NOMO-1 (cell line): ENCODE data around the gene MAPK11.

Experiments used
- DNase-seq, 2 experiments: peaks; one replicate each; lab custom pipeline; 2025; ENCODE audit not compliant: unreplicated experiment in 2 of 2; lab: John Stamatoyannopoulos, UW

MAPK11 gene

DNA sequence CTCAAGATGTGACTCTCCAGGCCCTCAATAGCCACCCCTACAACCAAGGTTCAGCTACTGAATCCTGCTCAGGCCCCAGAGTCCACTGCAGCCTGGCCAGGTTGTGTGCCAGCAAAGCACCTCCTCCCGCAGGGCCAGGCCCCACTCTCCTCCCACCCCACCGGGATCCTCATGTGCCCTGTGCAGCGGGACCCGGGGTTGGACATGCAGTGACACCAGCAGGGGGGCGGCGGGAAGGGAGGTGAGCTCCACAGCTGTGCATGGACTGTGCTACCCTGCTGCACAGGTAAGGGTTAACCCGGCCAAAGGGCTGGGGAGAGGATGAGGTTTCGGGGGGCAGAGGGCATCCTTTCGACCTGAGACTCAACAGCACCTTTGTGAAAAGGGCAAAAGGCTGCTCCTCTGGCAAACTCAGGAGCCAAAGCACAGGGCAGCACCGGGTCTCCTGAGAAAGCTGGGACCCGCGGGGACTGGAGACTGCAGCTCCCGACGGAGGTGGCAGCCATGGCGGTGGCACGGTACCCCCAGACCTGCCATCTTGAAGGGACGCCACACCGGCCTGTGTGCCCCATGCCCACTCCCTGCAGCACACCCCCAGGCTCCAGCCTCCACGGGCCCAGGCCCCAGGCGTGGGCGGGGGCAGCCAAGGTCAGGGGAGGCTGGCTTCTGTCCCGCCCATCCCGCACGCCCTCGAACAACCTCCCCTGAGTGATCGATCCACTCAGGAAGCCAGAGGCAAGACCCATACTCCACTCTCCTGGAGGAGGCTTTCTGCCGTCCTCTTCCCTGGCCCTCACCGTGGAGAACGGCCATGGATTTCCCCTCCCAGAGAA lies 26.7 kb upstream of the MAPK11 start:
- no peak for DNase-seq

DNA sequence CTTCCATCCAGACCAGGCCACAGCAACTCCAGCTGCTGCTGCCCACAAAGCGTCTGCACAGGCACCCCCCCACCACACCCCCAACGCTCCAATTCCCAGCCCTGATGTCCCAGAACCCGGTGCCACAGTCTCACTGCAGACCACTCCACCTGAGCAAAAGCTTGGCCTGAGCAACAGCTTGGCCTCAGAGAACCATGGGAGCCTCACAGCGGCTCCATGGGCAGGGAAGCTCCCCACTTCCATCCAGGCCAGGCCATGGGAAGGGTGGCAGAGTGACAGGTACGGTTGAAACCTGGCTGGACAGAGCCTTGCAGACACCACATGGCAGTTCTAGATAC lies 24.1 kb upstream of the MAPK11 start:
- no peak for DNase-seq

DNA sequence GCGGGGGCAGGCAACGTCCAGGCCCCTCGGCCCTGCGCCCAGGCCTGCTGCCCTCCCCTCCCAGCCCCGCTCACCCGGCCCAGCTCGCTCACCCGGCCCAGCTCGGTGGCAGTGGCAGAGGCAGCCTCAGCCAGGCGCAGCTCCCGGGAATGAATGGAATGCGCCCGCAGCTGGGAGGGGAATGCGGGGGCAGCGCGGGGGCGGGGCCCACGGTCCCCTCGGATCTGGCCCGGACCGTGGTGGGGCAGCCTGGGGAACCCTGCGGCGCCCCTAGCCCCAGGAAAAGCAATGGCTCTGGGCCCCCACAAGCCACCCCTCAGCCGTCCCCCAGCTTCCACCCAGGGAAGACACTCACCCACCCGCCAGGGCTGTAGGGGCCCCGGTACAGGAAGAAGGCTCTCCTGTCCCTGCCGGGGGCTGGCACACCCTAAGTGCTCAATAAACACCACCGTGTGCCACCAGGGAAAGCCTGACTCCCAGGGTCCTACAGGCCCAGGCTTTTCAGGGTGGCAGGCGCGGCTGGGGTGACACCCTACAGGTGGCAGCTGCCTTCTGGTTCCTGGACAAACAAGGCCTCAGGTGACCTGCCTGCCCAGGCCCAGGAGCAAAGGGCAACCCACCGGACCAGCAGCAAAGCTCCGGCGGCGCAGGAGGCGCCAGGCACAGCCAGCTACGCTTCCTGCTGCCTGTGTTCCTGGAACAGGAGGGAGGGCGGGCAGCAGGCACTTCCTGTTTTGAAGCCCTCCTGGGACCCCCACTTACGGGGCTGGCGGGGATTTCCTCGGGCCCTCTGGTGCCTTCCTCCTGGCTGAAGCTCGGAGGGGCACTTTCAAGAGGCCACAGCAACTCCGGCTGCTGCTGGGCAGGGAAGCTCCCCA lies 23.5 kb upstream of the MAPK11 start:
- DNase-seq: no peak

DNA sequence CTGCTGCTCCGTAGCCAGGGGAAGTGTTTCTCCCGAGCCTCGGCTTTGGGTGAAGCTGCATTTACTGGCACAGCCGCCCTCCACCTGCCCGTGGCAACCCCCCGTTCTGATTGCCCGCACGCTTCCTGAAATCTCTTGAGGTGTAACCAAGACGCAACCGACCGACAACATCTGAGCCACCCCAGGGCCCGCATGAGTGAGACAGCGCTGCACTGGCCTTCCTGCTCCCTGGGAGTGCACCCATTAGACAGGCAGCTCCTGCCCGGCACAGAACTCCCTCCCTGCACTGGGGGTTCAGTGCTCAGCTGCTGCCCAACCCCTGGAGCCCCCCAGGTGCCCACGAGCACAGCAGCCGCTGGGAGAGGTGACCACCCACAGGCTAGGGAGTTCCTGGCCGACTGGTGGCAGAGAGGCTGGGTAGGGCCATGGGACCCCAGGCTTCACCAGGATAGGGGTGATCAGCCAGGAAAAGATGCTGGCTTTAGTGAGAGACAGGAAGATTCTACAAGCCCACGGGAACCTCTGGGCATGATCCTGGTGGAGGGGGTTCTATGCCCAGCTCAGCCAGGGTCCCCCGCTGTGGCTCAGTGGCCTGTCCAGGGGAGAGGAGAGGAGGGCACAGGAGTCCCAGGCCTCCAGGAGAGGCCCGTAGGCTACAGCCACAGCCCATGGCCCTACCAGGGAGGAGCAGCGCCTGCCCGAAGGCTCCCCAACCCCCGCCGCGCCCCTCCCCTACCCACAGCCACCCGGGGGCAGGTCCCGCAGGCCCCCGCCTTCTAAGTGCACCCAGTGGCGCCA lies 22.7 kb upstream of the MAPK11 start:
- no peak for DNase-seq

DNA sequence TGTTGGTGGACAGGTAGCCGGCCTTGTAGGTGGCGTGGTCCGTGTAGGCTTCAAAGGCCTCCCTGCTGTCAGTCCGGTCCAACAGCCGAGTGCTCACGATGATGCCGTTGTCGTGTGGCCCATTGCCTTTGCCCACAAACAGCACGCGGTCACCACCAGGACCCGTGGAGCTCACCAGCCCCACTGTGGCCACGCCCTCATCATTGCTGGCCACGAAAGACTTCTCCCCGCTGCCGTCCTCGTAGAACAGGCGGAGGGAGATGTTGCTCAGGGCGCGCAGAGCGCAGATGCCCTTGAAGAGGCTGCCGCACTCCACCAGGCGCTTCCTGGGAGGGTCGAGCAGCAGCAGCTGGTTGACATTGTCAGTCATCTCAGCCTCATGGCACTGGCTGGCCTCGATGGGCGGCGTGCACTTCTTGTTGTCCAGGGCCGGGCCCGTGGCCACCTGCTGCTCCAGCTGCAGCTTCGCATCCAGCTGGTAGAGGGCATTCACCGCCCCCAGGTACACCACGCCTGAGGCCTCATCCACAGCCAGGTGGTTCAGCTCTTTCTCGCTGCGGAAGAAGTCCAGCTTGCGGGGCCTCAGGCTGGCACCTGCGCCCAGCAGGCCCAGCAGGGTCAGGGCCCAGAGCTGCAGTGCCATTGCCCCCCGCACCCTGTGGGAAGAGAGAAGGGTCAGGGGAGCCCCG lies 19.9 kb upstream of the MAPK11 start:
- no peak for DNase-seq

DNA sequence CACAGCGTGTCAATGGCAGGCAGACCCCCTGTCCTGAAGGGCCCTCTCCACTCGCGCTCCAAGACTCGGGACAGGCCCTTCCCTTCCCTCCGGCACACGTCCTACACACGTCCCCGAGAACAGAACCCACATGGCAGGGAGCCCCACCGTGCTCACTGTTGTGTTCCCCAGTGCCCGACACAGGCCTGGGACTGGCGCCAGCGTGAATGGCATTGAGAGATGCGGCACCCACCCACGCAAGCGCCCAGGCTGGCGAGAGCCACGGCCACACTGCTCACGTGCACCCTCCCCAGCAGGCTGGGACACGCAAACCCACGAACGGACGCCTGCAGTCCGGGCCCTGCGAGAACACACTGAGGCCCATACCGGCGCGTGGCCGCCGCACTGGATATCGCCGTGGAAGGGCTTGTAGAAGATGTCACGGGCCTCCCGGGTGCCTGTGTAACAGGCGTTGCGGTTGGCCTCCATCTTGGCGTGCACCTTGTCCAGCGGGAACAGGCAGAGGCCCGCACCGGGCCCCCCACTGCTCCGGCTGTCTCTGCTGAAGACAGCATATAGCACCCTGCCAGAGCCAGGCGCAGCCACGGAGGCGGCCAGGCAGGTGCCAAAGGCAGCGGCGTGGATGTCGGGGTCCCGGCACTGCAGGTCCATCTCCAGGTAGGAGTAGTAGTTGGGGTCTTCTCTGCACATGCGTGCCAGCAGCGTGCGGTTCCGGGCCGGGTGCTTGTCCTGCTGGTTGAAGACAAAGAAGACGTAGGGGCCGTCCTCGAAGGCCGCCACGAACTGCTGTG lies 19.2 kb upstream of the MAPK11 start:
- no peak for DNase-seq

DNA sequence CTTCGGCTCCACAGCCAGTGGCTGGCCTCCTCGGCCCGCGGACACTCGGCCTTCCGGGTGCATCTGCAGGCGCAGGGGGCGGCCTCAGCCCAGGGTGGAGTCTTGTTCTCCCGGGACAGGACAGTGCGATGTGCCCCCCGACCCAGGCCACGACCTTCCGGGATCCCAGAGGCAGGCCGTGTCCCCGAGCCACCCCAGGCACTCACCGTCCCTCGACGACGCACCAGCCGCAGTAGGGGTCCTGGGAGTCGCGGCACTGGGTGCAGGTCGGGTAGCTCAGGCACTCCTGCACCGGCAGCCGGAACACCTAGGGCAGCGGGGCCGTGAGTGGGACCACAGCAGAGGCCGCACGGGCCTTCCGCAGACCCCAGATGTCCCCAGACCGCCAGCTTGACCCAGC lies 17.6 kb upstream of the MAPK11 start:
- DNase-seq: no peak

DNA sequence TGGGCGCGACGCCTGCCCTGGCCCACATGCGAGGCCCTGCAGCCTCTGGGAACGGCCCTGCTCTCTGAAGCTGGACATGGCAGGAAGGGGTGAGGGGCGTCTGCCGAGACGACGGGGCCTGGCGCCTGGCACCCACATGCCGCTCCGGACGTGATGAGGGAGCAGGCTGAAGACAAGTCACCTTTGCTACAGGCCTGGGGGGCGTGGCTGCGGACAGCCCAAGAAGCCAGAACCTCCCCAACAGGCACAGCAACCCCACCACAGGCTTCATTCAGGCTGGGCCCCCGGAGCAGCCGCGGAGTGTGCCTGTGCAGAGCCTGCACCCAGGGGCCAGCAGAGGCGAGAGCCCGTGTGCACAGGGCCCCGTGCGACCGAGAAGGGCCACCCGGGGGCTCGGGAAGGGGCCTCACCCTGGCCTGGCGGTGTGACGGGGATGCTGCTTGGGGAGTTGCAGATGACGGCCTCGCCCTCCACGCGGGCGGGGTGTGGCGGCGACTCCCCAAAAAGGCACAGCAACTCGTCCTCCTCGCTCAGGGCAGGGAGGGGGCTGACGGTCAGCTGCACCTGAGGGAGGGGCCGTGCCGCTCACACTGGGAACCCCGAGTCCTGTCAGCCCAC lies 16.6 kb upstream of the MAPK11 start:
- no peak for DNase-seq

DNA sequence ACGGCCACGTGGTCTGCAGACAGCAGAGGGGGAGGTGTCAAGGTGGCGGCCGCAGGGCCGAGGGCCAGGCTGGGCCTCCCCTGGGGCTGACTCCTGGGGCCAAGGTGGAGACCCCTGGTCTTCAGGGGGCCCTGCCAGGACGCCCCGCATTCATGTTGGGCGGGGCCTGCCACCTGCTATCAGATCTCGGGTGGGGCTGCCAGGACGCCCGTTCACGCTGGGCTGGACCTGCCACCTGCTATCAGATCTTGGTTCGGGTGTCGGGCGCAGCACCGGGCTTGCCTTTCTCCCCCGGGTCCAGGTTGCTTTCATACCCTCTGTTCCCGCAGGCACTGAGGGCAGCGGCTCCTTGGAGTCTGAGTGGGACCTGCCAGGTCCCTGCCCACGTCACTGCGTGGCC lies 16.1 kb upstream of the MAPK11 start:
- no peak for DNase-seq

DNA sequence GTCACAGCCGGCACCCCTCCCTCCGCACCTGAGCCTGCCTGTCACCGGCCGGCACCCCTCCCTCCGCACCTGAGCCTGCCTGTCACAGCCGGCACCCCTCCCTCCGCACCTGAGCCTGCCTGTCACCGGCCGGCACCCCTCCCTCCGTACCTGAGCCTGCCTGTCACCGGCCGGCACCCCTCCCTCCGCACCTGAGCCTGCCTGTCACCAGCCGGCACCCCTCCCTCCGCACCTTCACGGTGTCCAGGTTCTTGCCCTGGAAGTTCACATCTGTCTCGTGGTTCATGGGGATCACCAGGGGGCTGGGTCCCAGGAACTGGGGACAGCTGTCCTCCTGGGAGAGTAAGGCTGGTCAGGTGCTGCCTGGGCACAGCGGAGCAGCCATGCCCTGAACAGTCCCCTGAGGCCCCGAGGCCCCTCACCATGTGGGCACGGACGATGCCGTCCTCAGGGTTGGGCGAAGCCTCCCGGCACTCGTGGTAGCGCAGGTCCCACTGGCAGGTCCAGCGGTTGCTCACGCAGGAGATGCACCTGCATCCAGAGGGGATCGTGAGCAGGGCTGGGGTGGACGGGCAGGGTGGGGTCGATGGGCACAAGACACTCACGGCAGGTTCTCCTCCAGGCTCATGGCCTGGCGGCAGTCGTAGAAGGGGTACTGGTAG lies 15.5 kb upstream of the MAPK11 start:
- no peak for DNase-seq

DNA sequence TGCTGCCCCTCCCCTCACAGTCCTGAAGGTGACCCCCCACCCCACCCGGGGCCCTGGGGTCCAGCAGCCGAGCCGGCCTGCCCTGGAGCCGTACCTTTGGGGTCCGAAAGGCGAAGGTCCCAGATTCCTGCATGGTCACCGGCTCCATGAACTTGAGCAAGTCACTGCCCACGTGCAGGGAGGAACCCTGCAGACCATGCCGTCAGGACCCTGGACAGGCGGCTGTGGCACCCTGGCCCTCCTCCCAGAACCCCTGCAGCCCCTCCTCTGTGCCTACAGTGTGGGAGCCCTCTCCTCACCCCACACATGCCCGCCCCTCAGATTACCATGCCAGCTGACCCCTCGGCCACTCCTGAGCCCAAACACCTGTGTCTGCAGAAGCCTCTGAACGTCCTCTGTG lies 14.3 kb upstream of the MAPK11 start:
- DNase-seq: no peak

DNA sequence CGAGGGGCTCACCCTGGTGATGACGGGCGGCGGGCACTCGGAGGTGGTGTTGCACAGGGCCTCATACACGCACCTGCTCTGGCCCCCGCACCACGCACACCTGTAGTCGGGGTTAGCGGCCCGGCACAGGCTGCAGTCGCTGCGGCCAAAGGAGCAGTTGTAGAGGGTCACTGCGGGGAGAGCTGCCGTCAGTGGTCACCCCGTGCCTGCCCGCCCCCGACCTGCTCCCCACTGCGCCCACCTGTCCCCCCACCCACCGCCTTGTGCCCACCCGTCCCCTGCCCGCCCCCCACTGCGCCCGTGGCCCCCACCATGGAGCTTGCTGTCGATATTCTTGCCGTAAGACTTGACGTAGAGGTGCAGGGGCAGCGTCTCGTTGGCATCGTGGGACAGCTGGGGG lies 13.6 kb upstream of the MAPK11 start:
- DNase-seq: no peak

DNA sequence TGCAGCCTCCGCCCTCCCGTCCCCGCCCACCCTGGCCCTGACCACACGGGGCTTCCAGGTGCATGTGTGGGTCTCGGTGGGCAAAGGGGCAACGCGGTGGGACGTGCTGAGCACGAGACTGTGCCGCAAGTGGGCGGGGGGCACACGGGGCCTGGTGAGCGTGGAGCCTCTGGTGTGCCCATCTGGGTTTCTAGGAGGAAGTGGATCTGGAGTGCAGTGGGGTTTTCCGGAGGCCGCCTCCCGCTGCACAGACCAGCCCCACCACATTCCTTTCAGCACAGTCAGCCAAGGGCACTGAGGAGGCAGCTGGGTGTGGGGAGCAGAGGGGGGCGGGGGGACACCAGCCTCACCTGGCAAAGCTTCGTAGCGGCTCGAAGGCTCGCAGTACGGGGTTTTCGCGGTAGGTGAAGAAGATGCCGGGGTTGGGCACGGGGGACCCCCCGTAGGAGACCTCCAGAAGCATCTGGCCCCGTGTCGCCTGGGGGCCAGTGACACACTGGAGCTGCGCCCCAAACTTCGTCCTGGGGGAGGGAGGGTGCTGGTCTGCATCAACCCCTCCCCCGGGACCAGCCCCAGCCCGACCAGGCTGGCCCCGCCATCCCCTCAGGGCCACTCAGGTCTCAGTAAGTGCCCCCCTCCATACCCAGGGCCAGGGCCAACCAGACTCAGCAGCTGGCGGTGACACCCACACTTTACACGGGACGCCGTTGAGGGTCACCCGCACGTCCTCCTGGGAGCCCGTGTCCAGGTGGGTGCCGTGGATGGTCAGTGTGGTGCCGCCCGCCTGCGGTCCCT lies 12.4 kb upstream of the MAPK11 start:
- no peak for DNase-seq

DNA sequence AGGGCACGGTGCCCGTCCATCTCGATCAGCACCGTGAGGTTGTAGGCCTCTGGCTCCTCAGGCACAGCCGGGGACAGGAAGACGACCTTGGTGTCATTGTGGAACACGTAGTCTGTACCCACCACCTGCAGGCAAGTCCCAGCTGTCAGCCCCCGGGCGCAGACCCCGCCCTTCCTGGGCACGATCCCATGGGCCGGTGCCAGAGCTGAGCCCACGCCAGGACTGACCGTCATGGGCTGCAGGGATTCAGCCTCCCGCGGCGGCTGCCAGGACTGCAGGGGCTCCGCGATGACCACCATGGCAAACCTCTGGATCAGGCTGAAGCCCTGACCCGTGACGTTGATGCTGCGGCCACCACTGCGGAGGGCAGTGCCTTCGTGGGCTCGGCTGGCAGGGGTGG lies 11.8 kb upstream of the MAPK11 start:
- DNase-seq: no peak

DNA sequence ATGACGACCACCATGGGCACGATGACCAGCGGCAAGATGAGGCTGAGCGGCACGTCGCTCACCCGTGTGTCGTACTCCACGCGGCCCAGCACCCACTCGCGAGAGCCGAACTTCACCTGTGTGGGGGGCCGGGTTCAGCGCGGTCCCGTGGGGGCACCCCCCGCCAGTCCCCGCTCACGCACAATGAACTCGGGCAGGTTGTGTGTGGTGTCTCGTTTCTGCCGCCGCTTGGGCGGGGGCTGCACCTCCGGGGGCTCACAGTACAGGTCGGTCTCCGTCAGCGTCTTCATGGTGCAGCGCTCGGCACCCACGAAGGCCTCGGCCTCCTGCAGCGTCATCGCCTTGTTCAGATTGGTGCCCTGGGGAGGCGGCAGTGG lies 11.2 kb upstream of the MAPK11 start:
- DNase-seq: no peak

DNA sequence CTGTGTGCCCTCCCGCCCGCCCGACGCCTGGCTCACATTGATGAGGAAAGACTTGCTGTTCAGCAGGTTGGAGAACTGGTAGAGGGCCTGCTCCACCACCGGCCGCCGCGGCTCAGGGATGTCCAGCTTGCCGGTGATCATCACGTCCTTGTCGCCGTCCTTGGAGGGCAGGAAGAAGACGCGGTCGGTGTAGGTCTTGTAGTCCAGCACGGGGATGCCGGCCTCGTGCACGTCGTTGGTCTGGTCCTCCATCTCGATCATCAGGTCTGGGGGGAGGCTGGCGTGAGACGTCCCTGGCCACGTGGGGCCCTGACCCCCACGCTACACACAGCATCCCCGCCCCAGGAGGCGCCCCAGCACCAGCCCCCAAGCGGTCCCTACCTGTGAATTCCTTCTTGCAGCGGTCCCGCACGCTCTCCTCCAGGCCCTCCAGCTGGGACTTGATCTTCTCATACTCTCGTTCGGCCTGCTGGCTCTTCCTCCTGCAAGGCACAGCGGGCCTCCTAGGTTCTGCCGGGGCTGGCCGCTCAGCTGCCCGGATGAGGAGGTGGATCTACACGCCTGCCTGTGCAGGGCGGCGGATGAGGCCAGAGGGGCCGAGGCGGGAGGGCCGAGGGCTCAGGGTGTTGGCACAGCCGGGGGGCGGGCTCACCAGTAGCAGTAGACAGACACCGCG lies 10.7 kb upstream of the MAPK11 start:
- no peak for DNase-seq

DNA sequence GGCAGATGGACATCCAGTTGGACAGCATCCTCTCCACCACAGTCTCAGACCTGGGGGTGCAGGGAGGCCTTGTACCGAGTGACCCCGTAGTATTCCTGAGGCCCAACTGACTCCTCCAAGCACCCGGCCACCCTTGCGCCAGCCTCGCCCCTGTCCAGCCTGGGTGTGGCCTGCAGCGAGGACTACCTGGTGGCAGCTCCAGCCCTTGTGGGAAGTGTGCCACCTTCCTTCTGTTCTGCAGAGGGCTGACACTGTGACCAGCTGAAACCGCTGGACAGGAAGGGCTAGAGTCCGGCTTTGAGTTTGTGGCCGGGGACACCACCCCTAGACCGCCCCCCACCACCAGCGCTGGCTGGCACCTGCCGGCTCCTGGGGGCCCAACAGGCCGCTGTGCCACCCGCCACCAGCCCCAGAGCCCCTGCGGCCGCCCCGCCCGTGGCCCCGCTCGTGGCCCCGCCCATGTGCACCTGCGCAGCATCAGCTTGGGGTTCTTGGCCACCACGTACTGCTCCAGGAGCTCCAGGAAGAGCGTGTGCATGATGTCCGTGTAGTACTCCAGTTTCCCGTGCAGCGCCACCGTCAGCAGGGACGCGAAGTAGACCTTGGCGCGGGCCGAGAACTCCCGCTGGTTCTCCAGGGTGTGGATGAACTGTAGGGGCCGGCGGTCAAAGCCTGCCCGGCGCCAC lies 10.0 kb upstream of the MAPK11 start:
- no peak for DNase-seq
